Measurements from ENCODE around the gene TMEM86A.

DNA sequence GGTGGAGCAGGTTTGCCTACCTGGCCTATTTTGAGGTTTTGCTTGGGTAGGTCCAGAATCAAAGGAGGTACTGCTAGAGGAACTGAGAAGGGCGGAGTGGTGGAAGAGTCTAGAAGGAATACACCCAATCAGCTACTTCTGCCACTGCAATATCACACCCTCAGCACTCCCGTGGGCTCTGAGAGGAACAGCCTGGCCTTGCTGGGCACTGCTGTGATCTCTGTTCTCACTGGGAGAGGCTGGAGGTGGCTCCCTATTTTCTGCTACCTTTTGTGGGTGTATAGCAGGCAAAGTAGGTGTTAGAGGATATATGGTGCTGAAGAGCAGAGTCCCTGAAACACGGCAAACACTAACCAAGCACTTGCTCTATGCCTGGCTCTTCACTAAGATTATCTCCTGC is 52.4 kb downstream of the TMEM86A start:
- no peak for TF ChIP-seq POLR2A (IDR thresholded peaks at IDR 0.05; ENCODE audit: low read length)
- TF ChIP-seq GATA1 (IDR thresholded peaks at IDR 0.05; ENCODE audit: low read depth, low read length) = no peak

Data from erythroblast (primary cell).